CD4-positive, alpha-beta T cell (primary cell): Measurements from ENCODE around the gene FGGY. TPM values are rescaled to one million over a fixed set of nuclear protein-coding genes. Genes with fewer than 3 reads are reported as not detected.

Experiments
- ATAC-seq: fragments of 200-7000 bp; cut with Tn5 transposase; one replicate; pipeline ENCODE4 v1.10.0; 2022; ENCODE audit warnings: mild to moderate bottlenecking; ENCODE audit not compliant: poor library complexity
- CTCF ChIA-PET: fragments of 350-600 bp; sonication (Branson Sonifier 250); formaldehyde crosslinking; loops from one replicate; lab custom pipeline; 2021; ENCODE audit warnings: antibody characterized with exemption, inconsistent platforms; lab: Charles Lee
- POLR2A ChIA-PET: fragments of 350-600 bp; sonication (Branson Sonifier 250); formaldehyde crosslinking; loops from one replicate; lab custom pipeline; 2021; ENCODE audit warnings: antibody characterized with exemption, inconsistent platforms; lab: Charles Lee
- DNase-seq, 14 experiments: peaks; one replicate each; pipeline ENCODE4 v3.0.0-alpha.2; 2013 to 2020; ENCODE audit warnings: mixed read lengths in 2 of 14
- H3K27ac ChIP-seq, 2 donors: one replicate each; pipeline versions ENCODE4 v1.5.1 to v1.7.0; 2013; ENCODE audit warnings: low read length in 2 of 2, low read depth in 1 of 2, mild to moderate bottlenecking in 1 of 2
- H3K27me3 ChIP-seq, 2 experiments: 1 replicate in 1 of 2; 2 replicates in 1 of 2; pipeline versions ENCODE4 v1.6.1 to v1.7.0; 2013; ENCODE audit warnings: low read length in 2 of 2, control low read depth in 1 of 2, mild to moderate bottlenecking in 1 of 2, moderate library complexity in 1 of 2; ENCODE audit not compliant: insufficient read depth in 2 of 2, control insufficient read depth in 1 of 2
- H3K36me3 ChIP-seq: one replicate; pipeline ENCODE4 v1.6.1; 2013; ENCODE audit warnings: low read length, control low read depth; ENCODE audit not compliant: insufficient read depth
- H3K4me1 ChIP-seq: one replicate; pipeline ENCODE4 v1.6.1; 2013; ENCODE audit warnings: low read length, control low read depth; ENCODE audit not compliant: insufficient read depth
- H3K4me3 ChIP-seq: one replicate; pipeline ENCODE4 v1.5.1; 2013; ENCODE audit warnings: mild to moderate bottlenecking, low read length, moderate library complexity
- H3K9me3 ChIP-seq, 2 experiments: 1 replicate in 1 of 2; 2 replicates in 1 of 2; pipeline versions ENCODE4 v1.6.1 to v1.7.0; 2013; ENCODE audit warnings: low read length in 2 of 2, mild to moderate bottlenecking in 2 of 2, control low read depth in 1 of 2, moderate library complexity in 1 of 2; ENCODE audit not compliant: control insufficient read depth in 1 of 2, insufficient read depth in 1 of 2
- H3K27ac Mint-ChIP-seq: one replicate; pipeline ENCODE4 v1.8.0; 2020; ENCODE audit warnings: mixed read lengths
- H3K27me3 Mint-ChIP-seq: one replicate; pipeline ENCODE4 v1.8.0; 2021; ENCODE audit warnings: mixed read lengths
- H3K36me3 Mint-ChIP-seq: one replicate; pipeline ENCODE4 v1.8.0; 2021; ENCODE audit warnings: low read depth, mixed read lengths
- H3K4me1 Mint-ChIP-seq: one replicate; pipeline ENCODE4 v1.8.0; 2021; ENCODE audit warnings: low read depth, mixed read lengths
- H3K4me3 Mint-ChIP-seq: one replicate; pipeline ENCODE4 v1.8.0; 2020; ENCODE audit warnings: mild to moderate bottlenecking, mixed read lengths
- H3K9me3 Mint-ChIP-seq: one replicate; pipeline ENCODE4 v1.8.0; 2020; ENCODE audit warnings: mixed read lengths
- intact Hi-C, 2 experiments: fragments of 100-400 bp; cut with DNase I in 1 of 2; cut with micrococcal nuclease in 1 of 2; formaldehyde crosslinking; loops; one replicate each; pipeline versions ENCODE4 v1.15.1 to v1.9.0; 2023 to 2025; cut with DNase I, micrococcal nuclease
- total RNA-seq, 174 experiments: library from RNA in 2 of 174; stranded (reverse) in 2 of 174; gene quantifications; one replicate each; pipeline ENCODE4 v1.2.3 and lab custom pipeline; 2021 to 2026
- TF ChIP-seq, protein P1 (sequence below): fragments of 200-600 bp; IDR thresholded peaks from one replicate; pipeline ENCODE4 v1.8.0; 2022; ENCODE audit warnings: antibody characterized with exemption, mild to moderate bottlenecking

The FGGY gene
- total RNA-seq, 2 experiments from 2014 or later, result 9.5 to 10.0 TPM

DNA sequence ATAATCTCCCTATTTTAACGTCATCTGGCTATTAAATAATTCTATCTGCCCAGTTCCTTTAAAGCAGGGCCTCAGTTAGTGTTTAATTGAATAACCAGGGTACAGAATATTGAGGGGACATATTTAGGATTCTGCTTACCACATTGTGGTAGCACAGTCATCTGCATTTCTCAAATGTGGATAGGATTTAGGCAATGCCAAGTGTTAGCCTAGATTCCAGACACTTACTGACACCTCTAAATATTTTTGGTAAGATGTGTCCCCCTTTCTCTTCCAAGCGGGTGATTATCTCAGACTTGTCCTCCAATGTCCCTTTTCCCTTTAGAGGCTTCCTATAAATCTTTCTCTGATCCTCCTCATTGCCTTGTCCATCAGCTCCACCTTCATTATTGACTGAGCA is 357.1 kb downstream of the FGGY start:
- no peaks in the 10 kb centered on the region for H3K27me3 Mint-ChIP-seq
- TF ChIP-seq, protein P1, sequence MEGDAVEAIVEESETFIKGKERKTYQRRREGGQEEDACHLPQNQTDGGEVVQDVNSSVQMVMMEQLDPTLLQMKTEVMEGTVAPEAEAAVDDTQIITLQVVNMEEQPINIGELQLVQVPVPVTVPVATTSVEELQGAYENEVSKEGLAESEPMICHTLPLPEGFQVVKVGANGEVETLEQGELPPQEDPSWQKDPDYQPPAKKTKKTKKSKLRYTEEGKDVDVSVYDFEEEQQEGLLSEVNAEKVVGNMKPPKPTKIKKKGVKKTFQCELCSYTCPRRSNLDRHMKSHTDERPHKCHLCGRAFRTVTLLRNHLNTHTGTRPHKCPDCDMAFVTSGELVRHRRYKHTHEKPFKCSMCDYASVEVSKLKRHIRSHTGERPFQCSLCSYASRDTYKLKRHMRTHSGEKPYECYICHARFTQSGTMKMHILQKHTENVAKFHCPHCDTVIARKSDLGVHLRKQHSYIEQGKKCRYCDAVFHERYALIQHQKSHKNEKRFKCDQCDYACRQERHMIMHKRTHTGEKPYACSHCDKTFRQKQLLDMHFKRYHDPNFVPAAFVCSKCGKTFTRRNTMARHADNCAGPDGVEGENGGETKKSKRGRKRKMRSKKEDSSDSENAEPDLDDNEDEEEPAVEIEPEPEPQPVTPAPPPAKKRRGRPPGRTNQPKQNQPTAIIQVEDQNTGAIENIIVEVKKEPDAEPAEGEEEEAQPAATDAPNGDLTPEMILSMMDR, result no peak
- no peak for ATAC-seq
- no peaks in the 10 kb centered on the region for H3K36me3 Mint-ChIP-seq
- POLR2A ChIA-PET, result no interaction called here
- intact Hi-C loops, result no loop called here
- no peak overlapping the region for H3K27ac ChIP-seq
- no peaks in the 10 kb centered on the region for H3K9me3 Mint-ChIP-seq
- no peaks in the 10 kb centered on the region for H3K36me3 ChIP-seq
- H3K27ac Mint-ChIP-seq, result no peak overlapping the region
- DNase-seq, result no peak
- no peaks in the 10 kb centered on the region for H3K27me3 ChIP-seq
- H3K4me3 ChIP-seq, result no peak overlapping the region
- H3K4me3 Mint-ChIP-seq, result no peak overlapping the region
- CTCF ChIA-PET, result no interaction called here
- H3K4me1 Mint-ChIP-seq, result no peaks in the 10 kb centered on the region
- H3K9me3 ChIP-seq, result no peaks in the 10 kb centered on the region
- H3K4me1 ChIP-seq, result no peaks in the 10 kb centered on the region

DNA sequence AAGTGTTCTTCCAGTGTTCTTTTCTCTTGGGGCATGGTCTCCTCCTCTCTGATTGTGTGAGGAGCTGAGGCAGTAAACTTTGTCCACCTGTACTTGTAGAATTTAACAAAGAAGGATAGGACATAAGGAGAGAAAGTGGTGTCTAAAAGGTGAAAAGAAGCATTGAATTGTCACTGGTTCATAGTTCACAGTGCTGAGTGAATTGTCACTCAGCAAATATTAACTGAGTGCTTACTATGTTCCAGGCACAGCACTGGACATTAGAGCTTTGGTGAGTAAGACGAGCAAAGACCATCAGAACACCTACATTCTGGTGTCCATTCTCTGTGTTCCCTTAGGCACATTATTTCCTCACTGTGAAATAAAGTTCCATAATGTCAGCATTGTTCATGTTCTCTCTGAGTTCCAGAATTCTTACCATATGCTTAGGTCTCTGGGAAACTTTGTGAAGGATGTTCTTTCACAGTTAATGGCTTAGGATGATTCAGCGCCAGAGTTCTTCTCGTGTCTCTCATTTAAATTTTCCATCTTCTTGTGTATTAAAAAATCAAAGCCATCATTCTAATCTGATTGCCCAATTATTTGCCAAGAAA is 361.1 kb downstream of the FGGY start:
- H3K4me3 Mint-ChIP-seq, result no peak overlapping the region

DNA sequence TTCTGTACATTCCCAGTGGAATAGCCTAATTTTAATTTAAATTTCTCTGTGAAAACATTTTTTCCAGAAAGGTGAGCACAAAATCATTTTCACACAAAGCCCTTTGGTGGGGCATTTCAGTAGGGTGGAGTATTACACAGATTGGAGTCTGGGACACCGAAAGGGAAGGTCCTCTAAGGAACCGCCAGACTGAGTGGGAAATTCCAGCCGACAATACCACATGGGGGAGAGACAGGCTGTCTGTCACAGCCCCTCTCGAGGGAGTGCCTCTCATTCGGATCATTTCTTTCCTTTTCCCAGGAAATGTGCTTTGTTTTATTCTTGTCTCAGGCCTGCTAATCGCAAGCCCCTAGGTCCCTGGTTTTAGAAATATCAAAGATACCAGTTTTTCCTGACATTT is 367.3 kb downstream of the FGGY start:
- H3K9me3 ChIP-seq, result no peaks in the 10 kb centered on the region
- H3K4me1 Mint-ChIP-seq, result no peaks in the 10 kb centered on the region
- H3K27ac ChIP-seq, result no peak overlapping the region
- no peaks in the 10 kb centered on the region for H3K36me3 ChIP-seq
- no peak overlapping the region for H3K4me3 Mint-ChIP-seq
- intact Hi-C loops, result no loop called here
- no peaks in the 10 kb centered on the region for H3K36me3 Mint-ChIP-seq
- CTCF ChIA-PET, result no interaction called here
- no peaks in the 10 kb centered on the region for H3K27me3 Mint-ChIP-seq
- H3K27me3 ChIP-seq, result no peaks in the 10 kb centered on the region
- H3K4me3 ChIP-seq, result no peak overlapping the region
- no peak overlapping the region for H3K27ac Mint-ChIP-seq
- TF ChIP-seq, protein P1, result no peak
- POLR2A ChIA-PET, result no interaction called here
- no peak for ATAC-seq
- no peaks in the 10 kb centered on the region for H3K4me1 ChIP-seq
- DNase-seq, result no peak
- H3K9me3 Mint-ChIP-seq, result no peaks in the 10 kb centered on the region

More for the DNA sequence above, 361.1 kb downstream of the FGGY start:
- Mint-ChIP-seq H3K4me1 (no peaks in the 10 kb centered on the region), H3K27ac (no peak overlapping the region), H3K27me3 (no peaks in the 10 kb centered on the region), H3K9me3 (no peaks in the 10 kb centered on the region), H3K36me3 (no peaks in the 10 kb centered on the region)
- DNase-seq (no peak), ATAC-seq (no peak)
- CTCF ChIA-PET, result no interaction called here
- H3K4me3 ChIP-seq, result no peak overlapping the region
- H3K9me3 ChIP-seq, result no peaks in the 10 kb centered on the region
- no peaks in the 10 kb centered on the region for H3K36me3 ChIP-seq
- intact Hi-C loops, result no loop called here
- H3K27ac ChIP-seq, result no peak overlapping the region
- TF ChIP-seq, protein P1, result no peak
- H3K27me3 ChIP-seq, result no peaks in the 10 kb centered on the region
- no peaks in the 10 kb centered on the region for H3K4me1 ChIP-seq
- POLR2A ChIA-PET, result no interaction called here
